Nucleus accumbens (tissue), 56 donors: ENCODE results near the gene AMELX.

ENCODE experiments used
- DNase-seq, 56 donors: peaks; one replicate each; lab custom pipeline; 2025; lab: John Stamatoyannopoulos, UW

AMELX gene

GRCh38 chrX:11293113-11293512 is at the start of gene AMELX:
AMELX (plus strand) TSS chrX:11293413; CDS start chrX:11294789, 1,376 bp downstream.
- DNase-seq, result no peak

GRCh38 chrX:11244636-11245035 is 48.6 kb upstream of the AMELX start:
- no peak for DNase-seq

- DNase-seq, result no peak
These were observed 38.6 kb upstream of the AMELX start for GRCh38 chrX:11254417-11255109.

GRCh38 chrX:11257290-11257689 is 35.9 kb upstream of the AMELX start:
- DNase-seq, result no peak

GRCh38 chrX:11257711-11258110 is 35.5 kb upstream of the AMELX start:
- no peak for DNase-seq

GRCh38 chrX:11259437-11259836 is 33.8 kb upstream of the AMELX start:
- no peak for DNase-seq

GRCh38 chrX:11261260-11261659 is 32.0 kb upstream of the AMELX start:
- DNase-seq, result no peak

- DNase-seq, result no peak
These were observed 28.3 kb upstream of the AMELX start for GRCh38 chrX:11264925-11265324.

- no peak for DNase-seq
These were observed 27.9 kb upstream of the AMELX start for GRCh38 chrX:11265352-11265751.

GRCh38 chrX:11266573-11267003 is 26.6 kb upstream of the AMELX start:
- DNase-seq, result no peak

GRCh38 chrX:11267425-11267824 is 25.8 kb upstream of the AMELX start:
- no peak for DNase-seq

- no peak for DNase-seq
These were observed 24.2 kb upstream of the AMELX start for GRCh38 chrX:11269006-11269405.

- no peak for DNase-seq
These were observed 23.2 kb upstream of the AMELX start for GRCh38 chrX:11269996-11270395.

GRCh38 chrX:11272290-11272689 is 20.9 kb upstream of the AMELX start:
- DNase-seq, result no peak

- no peak for DNase-seq
These were observed 20.4 kb upstream of the AMELX start for GRCh38 chrX:11272863-11273262.

- DNase-seq, result no peak
These were observed 19.7 kb upstream of the AMELX start for GRCh38 chrX:11273544-11273943.

GRCh38 chrX:11282043-11282442 is 11.2 kb upstream of the AMELX start:
- no peak for DNase-seq

GRCh38 chrX:11285651-11286050 is 7.6 kb upstream of the AMELX start:
- no peak for DNase-seq

GRCh38 chrX:11287505-11287904 is 5.7 kb upstream of the AMELX start:
- DNase-seq, result no peak

GRCh38 chrX:11290416-11291102 is 2.7 kb upstream of the AMELX start:
- DNase-seq, result no peak

- no peak for DNase-seq
These were observed 2.8 kb downstream of the AMELX start for GRCh38 chrX:11296051-11296450.

GRCh38 chrX:11298600-11298999 is 5.4 kb downstream of the AMELX start:
- DNase-seq, result peak in 1 of 56 donors; percentile 0
